Smooth muscle cell (in vitro differentiated cells): ENCODE results near the gene KPNA6. TPM values are rescaled to one million over a fixed set of nuclear protein-coding genes. Genes with fewer than 3 reads are reported as not detected.

ENCODE experiments used
- DNase-seq: peaks from one replicate; lab custom pipeline; 2025; ENCODE audit not compliant: unreplicated experiment; lab: John Stamatoyannopoulos, UW
- H2AFZ ChIP-seq: fragments of 200-600 bp; sonication (generic); 2 replicates; pipeline ENCODE4 v1.6.0; 2016; ENCODE audit warnings: antibody characterized with exemption, low read depth, mild to moderate bottlenecking
- H3F3A ChIP-seq: fragments of 200-600 bp; sonication (generic); 2 replicates; pipeline ENCODE4 v1.6.0; 2017; ENCODE audit warnings: antibody characterized with exemption, low read depth
- H3K27ac ChIP-seq: fragments of 200-600 bp; sonication (generic); 2 replicates; pipeline ENCODE4 v1.5.1; 2016; ENCODE audit warnings: low read depth, mild to moderate bottlenecking
- H3K27me3 ChIP-seq: fragments of 200-600 bp; sonication (generic); 2 replicates; pipeline ENCODE4 v1.6.1; 2016; ENCODE audit warnings: low read depth, mild to moderate bottlenecking
- H3K36me3 ChIP-seq: fragments of 200-600 bp; sonication (generic); 2 replicates; pipeline ENCODE4 v1.5.1; 2016; ENCODE audit warnings: low read depth
- H3K4me1 ChIP-seq: fragments of 200-600 bp; sonication (generic); 2 replicates; pipeline ENCODE4 v1.5.1; 2016; ENCODE audit warnings: low read depth
- H3K4me2 ChIP-seq: fragments of 200-600 bp; sonication (generic); 2 replicates; pipeline ENCODE4 v1.6.0; 2016; ENCODE audit warnings: mild to moderate bottlenecking
- H3K4me3 ChIP-seq: fragments of 200-600 bp; sonication (generic); 2 replicates; pipeline ENCODE4 v1.5.1; 2016; ENCODE audit warnings: mild to moderate bottlenecking
- H3K79me2 ChIP-seq: fragments of 200-600 bp; sonication (generic); 2 replicates; pipeline ENCODE4 v1.6.0; 2016; ENCODE audit warnings: low read depth, mild to moderate bottlenecking
- H3K9ac ChIP-seq: fragments of 200-600 bp; sonication (generic); 2 replicates; pipeline ENCODE4 v1.6.0; 2016; ENCODE audit warnings: low read depth
- H3K9me3 ChIP-seq: fragments of 200-600 bp; sonication (generic); replicated peaks from 2 replicates; pipeline ENCODE4 v1.5.1; 2016; ENCODE audit warnings: low read depth
- H4K20me1 ChIP-seq: fragments of 200-600 bp; sonication (generic); 2 replicates; pipeline ENCODE4 v1.6.0; 2016; ENCODE audit warnings: low read depth
- CTCF ChIP-seq: fragments of 200-600 bp; sonication (generic); IDR thresholded peaks from 2 replicates; pipeline ENCODE4 v1.5.1; 2017; ENCODE audit warnings: borderline replicate concordance, mild to moderate bottlenecking, antibody characterized with exemption; ENCODE audit not compliant: insufficient read depth, poor library complexity, severe bottlenecking
- WGBS: methylation state at CpG from one replicate; pipeline ENCODE4 v1.1.7; 2016; ENCODE audit warnings: low lambda C conversion rate; 5-methylcytosine and 5-hydroxymethylcytosine counted together
- polyA plus RNA-seq: library from polyadenylated mRNA; unstranded; fragments of >200 nt; fragmentation: Nextera tagmentation; extraction: Ambion mirVana; gene quantifications from 2 replicates; pipeline ENCODE4 v1.2.1, GENCODE V29; 2016
- total RNA-seq: library from RNA; depleted of rRNA; stranded (reverse); fragments of >200 nt; gene quantifications from 2 replicates; pipeline ENCODE4 v1.2.3, GENCODE V29; 2014

Gene KPNA6
- total and polyA plus RNA-seq, 2 experiments from 2014 or later, result 29.1 to 35.8 TPM

GRCh38 chr1:32071758-32072621, 35.9 kb upstream of the KPNA6 start:
- Histone ChIP-seq H3K27me3 (no peaks in the 10 kb centered on the region), H3K27ac (peak overlapping the region; percentile 81), H3K9me3 (no peaks in the 10 kb centered on the region), H3K4me1 (peaks cover 19% of the 10 kb centered on the region), H3F3A (peaks cover 19% of the 10 kb centered on the region), H3K4me2 (peak overlapping the region; percentile 93), H3K36me3 (no peaks in the 10 kb centered on the region), H3K9ac (peak overlapping the region; percentile 68), H3K4me3 (peak overlapping the region; percentile 86), H3K79me2 (peaks cover 8% of the 10 kb centered on the region), H2AFZ (no peak overlapping the region), H4K20me1 (peaks cover 5% of the 10 kb centered on the region)
- TF ChIP-seq CTCF, result no peak
- DNase-seq, result no peak
- 21% methylated on average over 14 of the region's 14 CpGs for WGBS

- Histone ChIP-seq H3K4me2 (peak within 1 kb of the TSS; percentile 93), H4K20me1 (peaks cover 5% of the 10 kb centered on the region), H3K36me3 (no peaks in the 10 kb centered on the region), H3K27me3 (no peaks in the 10 kb centered on the region), H3K27ac (peak within 1 kb of the TSS; percentile 81), H3K4me1 (peaks cover 19% of the 10 kb centered on the region), H3K79me2 (peaks cover 8% of the 10 kb centered on the region), H3K9me3 (no peaks in the 10 kb centered on the region), H3K9ac (peak within 1 kb of the TSS; percentile 68), H2AFZ (no peak within 1 kb of the TSS), H3K4me3 (peak within 1 kb of the TSS; percentile 86), H3F3A (peaks cover 13% of the 10 kb centered on the region)
- DNase-seq, result peak; percentile 96
- WGBS, result under 1% methylated on average over 51 of the region's 67 CpGs
- no peak for TF ChIP-seq CTCF
Observed at GRCh38 chr1:32072622-32073298, 35.1 kb upstream of the KPNA6 start, which contains the start of gene TMEM39B. TMEM39B (plus strand) TSS chr1:32072939; CDS start chr1:32073048, 109 bp downstream.

- H3K27me3 ChIP-seq, result no peaks in the 10 kb centered on the region
- peak overlapping the region; percentile 13 for H3K9ac ChIP-seq
- peak overlapping the region; percentile 93 for H3K4me2 ChIP-seq
- TF ChIP-seq CTCF, result peak; percentile 21
- H3K4me3 ChIP-seq, result peak overlapping the region; percentile 86
- peaks cover 9% of the 10 kb centered on the region for H3F3A ChIP-seq
- no peak overlapping the region for H2AFZ ChIP-seq
- DNase-seq, result no peak
- H3K4me1 ChIP-seq, result peaks cover 15% of the 10 kb centered on the region
- H3K79me2 ChIP-seq, result peaks cover 8% of the 10 kb centered on the region
- peaks cover 3% of the 10 kb centered on the region for H4K20me1 ChIP-seq
- H3K27ac ChIP-seq, result peak overlapping the region; percentile 81
- no peaks in the 10 kb centered on the region for H3K9me3 ChIP-seq
- no peaks in the 10 kb centered on the region for H3K36me3 ChIP-seq
- 56% methylated on average over 23 of the region's 28 CpGs for WGBS
Observed at GRCh38 chr1:32073299-32074229, 34.3 kb upstream of the KPNA6 start.
